GM21529 (cell line): Measurements from ENCODE around the gene LYZL4.
A peak's percentile ranks its signal among the peaks of the same experiment; 100 is the strongest.

ENCODE experiments used
- ATAC-seq: cut with Tn5 transposase; IDR thresholded peaks from one replicate; pipeline ENCODE4 v1.9.1; 2021; ENCODE audit not compliant: unreplicated experiment

Gene LYZL4, protein sequence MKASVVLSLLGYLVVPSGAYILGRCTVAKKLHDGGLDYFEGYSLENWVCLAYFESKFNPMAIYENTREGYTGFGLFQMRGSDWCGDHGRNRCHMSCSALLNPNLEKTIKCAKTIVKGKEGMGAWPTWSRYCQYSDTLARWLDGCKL

DNA sequence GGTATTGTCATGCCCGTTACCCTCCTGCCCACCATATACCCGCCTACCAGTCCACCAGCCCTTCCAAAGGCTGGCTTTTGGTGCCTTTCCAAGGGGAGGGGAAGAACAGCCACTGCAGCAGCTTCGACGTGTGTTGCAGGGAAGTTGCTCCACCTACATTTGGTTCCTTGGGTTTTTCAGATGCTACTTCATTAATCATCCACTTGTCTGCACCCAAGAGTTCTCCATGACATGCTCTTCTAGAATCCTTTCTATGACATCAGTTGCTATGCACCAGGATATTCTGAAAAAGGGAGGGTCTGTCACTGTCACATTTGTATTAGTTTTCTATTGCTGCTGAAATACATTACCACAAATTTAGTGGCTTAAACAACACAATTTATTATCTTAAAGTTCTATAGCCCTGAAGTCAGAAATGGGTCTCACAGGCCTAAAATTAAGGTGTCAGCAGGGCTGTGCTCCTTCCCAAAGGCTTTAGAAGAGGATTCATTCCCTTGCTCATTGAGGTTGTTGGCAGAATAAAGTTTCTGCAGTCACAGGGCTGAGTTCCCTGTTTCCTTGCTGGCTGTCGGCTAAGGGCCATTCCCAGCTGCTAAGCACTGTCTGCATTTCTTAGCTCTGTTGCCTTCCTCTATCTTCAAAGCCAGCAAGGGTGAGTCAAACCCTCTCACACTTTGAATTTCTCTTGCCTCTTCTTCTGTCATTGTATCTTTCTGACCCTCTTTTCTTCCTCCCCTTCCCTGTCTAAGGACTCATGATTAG is at the start of gene LYZL4:
LYZL4 (minus strand) TSS at position 241 of the 762 bp plus-strand sequence. CDS start 3,359 bp downstream, outside the sequence.
- no peak for ATAC-seq

DNA sequence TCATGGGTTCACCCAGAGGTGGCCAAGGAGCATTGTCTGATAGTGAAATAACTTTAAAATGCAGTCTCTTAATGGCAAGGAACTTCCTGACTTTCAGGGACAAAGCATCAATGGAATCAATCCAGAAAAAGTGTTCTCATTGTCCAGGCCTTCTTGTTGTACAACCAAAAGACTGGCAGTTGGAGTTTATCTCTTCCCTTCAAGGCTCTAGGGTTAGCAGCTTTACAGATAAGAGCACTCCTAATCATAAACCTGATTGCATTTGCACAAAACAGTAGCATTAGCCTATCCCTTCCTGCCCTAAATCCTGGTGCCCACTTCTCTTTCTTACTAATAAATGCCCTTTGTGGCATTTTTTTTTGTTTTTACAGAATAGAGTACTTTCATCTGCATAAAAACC is 48.7 kb upstream of the LYZL4 start:
- no peak for ATAC-seq

DNA sequence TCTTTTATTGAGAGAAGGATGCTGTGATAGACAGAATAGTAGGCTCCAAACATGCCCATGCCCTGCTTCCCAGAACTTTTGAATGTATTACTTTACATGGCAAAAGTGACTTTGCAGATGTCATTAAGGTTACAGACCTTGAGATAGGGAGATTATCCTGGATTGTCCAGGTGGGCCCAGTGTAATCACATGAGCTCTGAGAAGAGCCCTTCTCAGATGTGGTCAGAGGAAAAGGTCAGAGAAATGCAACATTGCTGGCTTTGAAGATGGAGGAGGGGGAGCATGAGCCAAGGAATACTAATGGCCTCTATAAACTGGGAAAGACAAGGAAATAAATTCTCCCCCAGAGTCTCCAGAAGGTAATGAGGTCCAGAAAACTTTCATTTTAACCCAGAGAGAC is 45.8 kb upstream of the LYZL4 start:
- no peak for ATAC-seq

DNA sequence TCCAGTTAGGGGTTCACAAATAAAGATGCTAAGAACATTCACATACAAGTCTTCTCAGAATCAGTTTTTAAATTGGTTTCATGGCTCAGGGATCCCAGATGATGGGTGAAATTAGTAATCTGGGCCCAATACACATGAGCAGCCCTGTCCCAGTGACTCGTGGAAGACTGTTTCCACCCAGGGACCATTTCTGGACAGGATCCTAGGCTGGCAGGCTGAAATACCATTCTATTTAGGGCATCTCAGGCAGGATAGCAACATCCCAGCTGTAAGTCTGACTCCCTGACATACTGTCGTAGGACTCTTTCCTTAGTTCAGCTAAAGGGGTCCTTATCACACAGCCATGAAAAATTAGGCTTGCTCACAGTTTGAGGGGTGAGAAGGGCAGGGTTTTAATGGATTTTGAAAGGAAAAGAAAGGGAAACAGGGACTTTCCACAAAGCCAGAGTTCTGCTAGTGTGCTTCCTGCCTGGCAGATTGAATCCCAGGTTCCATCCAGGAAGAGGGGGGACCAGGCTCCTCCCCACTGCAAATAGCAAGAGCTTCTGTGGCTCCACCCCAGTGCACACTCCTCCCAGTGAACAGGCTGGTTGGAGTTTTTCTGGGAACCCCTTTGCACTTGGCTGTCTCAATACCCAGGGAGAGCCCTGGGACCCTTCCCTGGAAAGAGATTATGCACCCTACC is 41.3 kb upstream of the LYZL4 start:
- ATAC-seq: no peak

DNA sequence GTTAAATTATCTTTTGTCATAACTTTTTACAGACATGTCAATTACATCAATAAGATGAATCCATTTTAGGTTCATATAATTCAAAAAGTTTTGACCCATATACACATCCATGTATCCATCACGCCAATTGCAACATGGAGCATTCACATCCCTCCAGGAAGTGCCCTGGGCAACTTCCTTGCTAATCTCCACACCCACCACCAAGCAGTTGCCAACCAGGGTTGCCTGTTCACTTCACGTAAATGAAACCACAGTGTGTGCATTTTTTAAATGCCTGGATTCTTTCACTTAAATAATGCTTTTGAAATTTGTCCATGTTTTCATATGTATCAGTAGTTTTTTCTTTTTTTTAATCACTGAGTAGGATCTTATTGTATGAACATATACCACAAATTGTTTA is 40.7 kb upstream of the LYZL4 start:
- no peak for ATAC-seq

DNA sequence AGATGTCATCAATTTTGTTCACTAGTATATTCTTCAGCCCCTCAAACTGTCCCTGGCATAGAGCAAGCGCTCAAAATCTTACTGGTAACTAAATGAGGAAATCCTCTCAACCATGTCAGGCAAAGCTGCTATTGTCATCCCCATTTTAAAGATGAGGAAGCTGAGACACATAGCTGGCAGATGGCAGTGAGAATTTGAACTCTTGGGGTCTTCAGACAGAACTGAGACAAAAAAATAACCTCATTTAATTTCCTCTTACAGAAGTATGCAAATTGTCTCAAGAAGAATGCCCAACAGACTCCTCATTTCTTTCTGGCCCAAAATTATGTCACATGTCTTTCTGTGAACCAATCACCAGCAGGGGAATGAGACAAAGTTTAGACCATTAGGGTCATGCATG is 40.2 kb upstream of the LYZL4 start:
- no peak for ATAC-seq

DNA sequence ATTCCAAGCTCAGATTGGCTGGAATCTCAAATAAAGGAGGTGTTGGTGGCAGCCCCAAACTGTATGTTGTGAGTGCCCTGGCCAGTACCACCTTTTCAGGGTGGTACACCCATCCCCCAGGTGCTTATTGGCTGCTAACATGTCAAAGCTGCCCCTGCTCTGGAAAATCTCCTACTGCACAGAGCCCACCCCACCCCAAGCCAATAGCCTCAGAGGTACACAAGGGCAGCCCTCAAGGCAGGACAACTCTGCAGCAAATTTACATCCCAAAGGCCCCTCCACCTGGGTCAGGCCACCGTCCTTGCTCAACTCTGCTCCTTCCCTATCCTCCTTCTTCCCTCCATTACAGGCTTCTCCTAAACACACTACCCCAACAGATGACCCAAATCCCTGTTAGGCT is 37.1 kb upstream of the LYZL4 start:
- no peak for ATAC-seq

DNA sequence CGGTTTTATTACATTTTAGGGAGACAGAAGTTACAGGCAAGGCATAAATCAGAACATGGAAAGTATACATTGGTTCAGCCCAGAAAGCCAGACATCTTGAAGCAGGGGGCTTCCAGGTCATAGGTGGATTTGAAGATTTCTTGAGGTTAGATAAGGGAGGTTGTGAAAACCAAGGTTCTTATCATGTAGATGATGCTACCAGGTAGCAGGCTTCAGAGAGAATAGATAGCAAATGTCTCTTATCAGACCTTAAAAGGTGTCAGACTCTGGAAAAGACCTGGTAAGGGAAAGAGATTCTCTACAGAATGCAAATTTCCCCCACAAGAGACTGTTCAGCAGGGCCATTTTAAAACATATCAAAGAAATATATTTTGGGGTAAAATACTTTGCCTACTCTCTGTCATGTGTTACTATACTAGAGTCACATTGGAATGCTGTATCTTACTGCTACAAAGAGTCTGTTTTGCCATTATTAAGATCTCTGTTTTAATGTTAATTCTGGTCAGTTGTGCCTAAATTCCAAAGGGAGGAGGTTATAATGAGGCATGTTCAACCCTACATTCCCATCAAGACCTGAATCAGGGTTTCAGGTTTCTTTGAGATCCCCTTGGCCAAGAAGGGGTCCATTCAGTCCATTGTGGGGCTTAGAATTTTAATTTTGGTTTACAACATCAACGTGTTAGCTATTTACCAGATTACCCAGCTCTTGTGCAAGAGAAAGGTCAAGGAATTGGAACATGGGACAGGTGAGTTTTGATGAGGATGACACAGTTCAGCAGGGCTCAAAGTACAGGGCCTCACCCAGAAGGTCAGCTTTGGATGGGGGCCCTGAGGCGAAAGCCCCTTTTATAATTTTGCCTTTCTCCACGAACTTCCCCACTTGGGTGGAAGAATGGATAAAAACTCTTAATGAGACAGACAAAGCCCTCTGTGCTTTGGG is 36.0 kb upstream of the LYZL4 start:
- ATAC-seq: no peak

DNA sequence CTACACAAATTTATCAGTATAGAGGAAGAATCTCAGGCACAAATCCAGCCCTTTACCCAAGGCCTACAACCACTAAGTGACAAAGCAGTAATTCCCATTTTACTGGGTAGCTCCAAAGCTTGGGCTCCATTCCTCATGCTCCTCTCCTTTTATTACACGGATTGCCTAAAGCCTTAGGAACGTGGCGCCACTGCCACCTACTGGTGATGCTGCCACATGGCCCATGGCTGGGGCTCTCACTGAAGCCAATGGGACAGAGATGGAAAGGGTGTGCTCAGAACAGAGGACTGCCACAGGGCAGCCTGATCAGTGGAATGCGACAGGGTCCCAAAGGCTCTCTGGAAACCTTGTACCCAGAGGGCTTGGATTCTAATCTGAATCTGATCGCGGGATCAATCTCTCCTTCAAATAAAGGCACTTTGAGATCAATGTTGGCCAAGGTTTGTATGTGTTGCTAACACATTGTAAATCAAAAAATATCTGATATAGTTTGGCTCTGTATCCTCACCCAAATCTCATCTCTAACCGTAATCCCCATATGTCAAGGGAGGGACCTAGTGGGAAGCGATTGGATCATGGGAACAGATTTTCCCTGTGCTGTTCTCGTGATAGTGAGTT is 33.5 kb upstream of the LYZL4 start:
- peak; percentile 82 for ATAC-seq

DNA sequence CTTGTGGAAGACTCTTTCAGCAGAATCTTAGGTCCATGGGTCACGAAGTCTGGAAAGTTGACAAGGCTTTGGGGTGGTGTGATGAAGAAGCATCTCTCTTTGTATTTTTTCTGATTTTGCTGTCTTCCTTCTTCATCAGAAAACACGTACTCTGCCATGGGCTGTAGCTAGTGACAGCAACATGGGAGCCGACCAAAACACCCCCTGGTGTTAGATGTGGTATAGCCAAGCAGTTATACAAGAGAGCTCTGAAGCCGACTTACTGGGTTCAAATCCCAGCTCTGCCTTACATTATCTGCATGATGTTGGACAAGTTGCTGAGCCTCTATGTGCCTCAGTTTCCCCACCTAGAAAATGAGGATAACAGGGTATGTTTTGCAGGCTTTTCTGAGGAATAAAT is 32.9 kb upstream of the LYZL4 start:
- no peak for ATAC-seq

DNA sequence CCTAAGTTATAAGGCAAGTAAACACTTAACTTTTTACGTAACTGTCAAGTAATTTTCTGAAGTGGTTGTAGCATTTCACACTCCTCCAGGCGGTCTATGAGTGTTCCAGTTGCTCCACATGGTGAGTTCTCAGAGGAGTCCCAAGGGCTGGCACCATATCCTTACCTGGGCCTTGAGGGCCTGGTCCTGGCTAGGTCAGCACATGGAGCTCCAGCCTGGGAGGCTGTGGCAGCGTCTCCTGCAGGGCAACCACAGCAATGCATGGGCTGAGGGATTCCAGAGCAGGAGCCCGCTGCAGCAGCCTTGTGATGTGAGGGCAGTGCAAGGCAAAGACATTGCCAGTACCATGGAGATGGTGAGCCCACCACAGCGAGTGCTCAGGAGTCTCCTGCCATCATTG is 32.2 kb upstream of the LYZL4 start:
- no peak for ATAC-seq

DNA sequence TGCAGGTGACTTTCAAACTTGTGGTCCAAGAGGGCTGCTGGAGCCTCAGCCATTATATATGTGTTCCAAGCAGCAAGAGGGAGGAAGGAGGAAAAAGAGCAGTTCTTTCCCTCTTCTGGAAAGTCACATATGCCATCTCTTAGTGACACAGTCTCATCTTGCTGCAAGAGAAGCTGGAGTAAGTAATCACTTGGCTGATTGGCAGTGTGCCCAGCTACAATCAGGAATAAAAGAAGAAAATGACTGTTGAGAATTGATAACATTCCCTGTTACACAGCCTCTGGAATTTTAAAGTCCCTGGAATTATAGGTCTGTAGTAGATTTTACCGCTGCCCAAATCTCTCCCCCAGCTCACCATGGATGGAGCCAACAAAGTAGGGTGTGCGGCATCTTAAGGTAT is 31.4 kb upstream of the LYZL4 start:
- ATAC-seq: no peak

DNA sequence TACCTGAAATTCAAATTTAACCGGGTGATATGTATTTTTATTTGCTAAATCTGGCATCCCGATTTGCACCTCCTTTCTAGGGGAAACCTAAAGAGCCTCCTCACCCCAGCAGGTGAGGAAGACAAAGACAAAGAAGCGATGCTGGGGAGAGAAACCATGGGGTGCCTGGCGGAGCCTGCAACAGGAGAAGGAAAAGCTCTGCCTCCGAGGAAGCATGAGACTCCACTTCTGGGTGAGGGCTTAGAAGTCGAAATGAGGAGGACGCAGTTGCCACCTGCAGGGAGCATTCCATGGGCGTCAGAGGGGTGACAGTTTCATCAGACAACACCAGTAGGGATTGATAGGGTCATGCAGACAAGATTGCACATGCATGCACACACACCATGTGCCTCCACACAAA is 30.5 kb upstream of the LYZL4 start:
- no peak for ATAC-seq

DNA sequence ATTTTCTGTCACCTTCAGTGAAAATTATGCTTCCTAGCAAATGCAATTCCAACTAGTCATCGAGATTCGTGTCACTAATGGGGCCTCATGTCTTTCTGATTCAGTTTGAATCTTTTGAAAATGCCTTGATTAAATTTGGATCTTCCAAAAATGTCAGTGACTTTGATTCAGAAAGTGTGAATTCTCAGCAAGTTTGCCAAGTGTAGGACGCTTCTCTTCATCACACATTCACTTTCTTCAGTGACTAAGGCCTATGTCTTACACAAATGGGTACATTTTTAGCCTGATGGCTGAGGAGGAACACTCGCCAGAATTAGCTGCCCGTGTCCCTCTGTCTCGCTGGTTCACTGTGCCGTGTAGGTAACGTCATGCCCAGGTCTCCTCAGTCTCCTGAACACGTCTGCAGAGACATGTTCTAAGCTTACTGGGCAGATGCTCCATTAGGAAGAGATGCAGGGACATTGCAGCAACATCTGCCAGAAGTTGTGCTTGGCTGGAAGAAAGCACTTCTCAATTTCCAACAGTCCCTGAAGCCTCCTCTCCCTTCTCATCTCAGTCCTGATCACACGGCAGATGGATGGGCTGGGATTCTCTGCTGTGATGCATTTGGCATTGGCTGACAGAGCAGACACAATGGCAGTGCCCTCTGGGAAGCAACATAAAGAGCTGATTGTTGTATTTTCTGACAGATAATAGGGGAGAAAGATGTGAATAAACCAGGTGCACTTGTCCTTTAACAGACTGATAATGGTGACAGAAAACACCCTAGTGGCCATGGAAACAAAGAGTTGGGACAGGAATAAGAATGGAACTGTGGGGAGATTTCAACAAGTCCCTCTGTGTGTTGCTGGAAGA is 29.1 kb upstream of the LYZL4 start:
- ATAC-seq: no peak

DNA sequence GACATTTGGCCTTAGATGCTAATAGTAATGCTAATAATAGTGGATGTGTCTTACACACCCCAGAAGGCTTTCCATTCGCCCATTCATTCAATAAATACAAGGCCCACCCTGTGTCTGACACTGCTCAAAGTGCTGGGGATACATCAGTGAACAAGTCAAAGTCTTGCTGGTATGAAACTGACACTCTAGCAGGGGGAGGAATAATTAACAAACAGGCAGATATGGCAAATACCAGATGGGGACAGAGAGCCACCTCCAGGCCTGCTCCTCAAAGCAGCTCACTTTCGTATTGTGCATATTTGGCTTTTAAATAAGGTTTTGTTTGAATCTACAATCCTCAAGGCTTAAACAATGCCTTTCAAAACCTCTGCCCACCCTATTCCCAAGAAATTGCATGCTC is 28.3 kb upstream of the LYZL4 start:
- ATAC-seq: no peak

DNA sequence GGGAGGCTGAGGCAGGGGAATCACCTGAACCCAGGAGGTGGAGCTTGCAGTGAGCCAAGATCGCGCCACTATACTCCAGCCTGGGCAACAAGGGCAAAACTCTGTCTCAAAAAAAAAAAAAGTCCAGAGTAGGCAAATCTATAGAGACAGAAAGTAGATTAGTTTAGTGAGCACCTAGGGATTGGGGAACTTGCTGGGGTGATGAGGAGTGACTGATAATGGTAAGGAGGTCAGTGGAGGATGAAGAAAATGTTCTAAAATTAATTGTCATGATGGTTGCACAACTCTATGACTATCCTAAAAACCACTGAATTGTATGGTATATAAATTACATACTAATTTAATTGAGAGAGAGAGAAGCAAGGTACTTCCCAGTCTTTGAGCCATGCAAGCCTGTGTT is 27.8 kb upstream of the LYZL4 start:
- no peak for ATAC-seq

DNA sequence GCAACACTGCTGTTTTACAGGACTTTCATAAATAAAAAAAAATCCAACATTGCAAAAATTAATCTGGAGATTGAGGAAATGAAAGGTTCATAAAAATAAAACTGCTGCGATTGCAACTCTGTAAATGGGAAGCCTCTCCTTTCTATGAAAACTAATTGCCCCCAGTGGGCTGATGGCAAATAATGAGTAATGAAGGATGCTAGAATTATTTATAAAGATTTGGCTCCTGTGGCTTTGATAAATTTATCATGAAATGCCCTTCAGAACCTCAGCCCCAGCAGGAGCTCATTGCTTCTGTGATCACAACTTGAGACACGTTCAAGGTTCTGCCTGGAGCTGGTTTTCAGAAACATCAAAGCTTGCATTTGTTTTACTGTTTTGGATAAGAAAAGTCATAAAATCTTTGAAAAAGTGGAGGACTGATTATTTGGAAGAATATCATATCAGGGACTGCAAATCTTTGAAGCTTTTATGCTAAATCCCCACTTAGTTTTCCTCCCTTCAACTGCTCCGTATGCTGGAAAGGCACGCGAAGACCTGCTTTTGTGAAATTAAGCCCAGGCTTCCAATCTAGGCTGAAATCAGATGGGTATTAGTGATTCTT is 24.5 kb upstream of the LYZL4 start:
- ATAC-seq: no peak

DNA sequence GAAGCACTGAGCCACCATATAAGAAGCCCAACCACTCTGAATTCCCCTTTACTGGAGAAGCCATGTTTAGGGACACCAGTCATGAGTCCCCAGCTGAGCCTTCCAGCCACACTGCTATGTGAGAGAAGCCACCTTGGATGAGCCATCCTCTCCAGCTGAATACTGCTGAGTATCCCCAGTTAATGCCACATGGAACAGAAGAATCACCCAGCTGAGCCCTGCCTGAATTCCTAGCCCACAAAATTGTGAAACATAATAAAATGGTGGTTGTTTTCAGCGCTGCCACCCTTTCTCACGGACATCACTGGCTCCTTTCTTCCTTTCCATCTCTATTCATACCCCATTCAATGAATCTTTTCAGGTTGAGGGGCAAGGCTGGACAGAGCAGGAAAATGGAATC is 22.1 kb upstream of the LYZL4 start:
- ATAC-seq: no peak

DNA sequence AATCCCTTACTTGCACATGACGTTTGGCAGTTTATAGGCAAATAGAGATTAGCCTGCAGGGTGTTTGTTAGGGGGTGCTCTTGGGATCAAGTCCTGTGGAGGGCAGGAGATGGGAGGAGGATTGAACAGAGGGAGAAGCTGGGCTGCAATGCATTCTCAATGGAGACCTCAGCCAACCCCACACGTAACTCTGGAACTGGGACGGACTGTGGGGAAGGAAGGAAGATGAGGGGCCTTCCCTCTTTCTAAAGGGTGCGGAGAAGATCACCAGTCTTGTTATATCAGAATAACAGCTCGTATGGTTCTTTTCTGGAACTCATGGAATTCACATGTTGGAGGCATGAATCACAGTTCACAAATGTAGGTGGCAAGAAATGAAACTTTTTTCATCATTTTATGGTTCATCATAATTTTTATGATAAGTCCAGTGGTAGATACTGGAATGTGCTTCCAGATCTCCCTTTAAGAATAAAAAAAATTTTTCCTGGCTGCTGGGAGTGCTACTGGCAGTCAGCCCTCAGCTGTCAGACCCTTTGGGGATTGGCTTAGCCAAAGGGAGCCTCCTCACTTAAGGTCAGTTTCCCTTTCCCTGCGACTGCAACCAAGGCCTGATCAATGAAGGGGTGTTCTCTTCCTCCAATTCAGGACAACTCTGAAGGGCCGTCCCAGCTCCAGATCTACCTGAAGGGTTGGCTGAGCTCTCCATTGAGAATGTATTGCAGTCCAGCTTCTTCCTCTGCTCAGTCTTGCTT is 20.5 kb upstream of the LYZL4 start:
- no peak for ATAC-seq
